WTC11 (cell line): Measurements from ENCODE around the gene THSD4. TPM values are rescaled to one million over a fixed set of nuclear protein-coding genes. Genes with fewer than 3 reads are reported as not detected.

Experiments used
- ATAC-seq: fragments of 200-7000 bp; cut with Tn5 transposase; 2 replicates; pipeline ENCODE4 v1.10.0; 2021; ENCODE audit warnings: mild to moderate bottlenecking, moderate library complexity
- CTCF ChIA-PET: fragments of 300-600 bp; sonication (Branson Sonifier 250); formaldehyde crosslinking; loops from one replicate; lab custom pipeline; 2021; ENCODE audit warnings: antibody characterized with exemption; lab: Charles Lee
- POLR2A ChIA-PET: fragments of 350-600 bp; sonication (Branson Sonifier 250); formaldehyde crosslinking; loops from one replicate; lab custom pipeline; 2021; ENCODE audit warnings: antibody characterized with exemption; lab: Charles Lee
- DNase-seq: peaks from one replicate; pipeline ENCODE4 v3.0.0; 2021; ENCODE audit warnings: low spot score
- H3K27ac Mint-ChIP-seq: 2 replicates; pipeline ENCODE4 v1.8.0; 2021; ENCODE audit warnings: mixed read lengths
- H3K27me3 Mint-ChIP-seq: 2 replicates; pipeline ENCODE4 v1.8.0; 2021; ENCODE audit warnings: low read depth, mild to moderate bottlenecking, moderate library complexity, mixed read lengths
- H3K36me3 Mint-ChIP-seq: 2 replicates; pipeline ENCODE4 v1.8.0; 2021; ENCODE audit warnings: mixed read lengths
- H3K4me1 Mint-ChIP-seq: 2 replicates; pipeline ENCODE4 v1.8.0; 2022; ENCODE audit warnings: mixed read lengths
- H3K4me3 Mint-ChIP-seq: 2 replicates; pipeline ENCODE4 v1.8.0; 2021; ENCODE audit warnings: mild to moderate bottlenecking, moderate library complexity, mixed read lengths
- H3K9me3 Mint-ChIP-seq: 2 replicates; pipeline ENCODE4 v1.8.0; 2021; ENCODE audit warnings: mixed read lengths
- ESRRA ChIP-seq: sonication (generic); formaldehyde crosslinking; IDR thresholded peaks from 2 replicates; pipeline ENCODE4 v1.8.1; 2022; ENCODE audit warnings: mild to moderate bottlenecking, missing genetic modification reagents, borderline replicate concordance
- FOXK1 ChIP-seq: sonication (generic); formaldehyde crosslinking; IDR thresholded peaks from 2 replicates; pipeline ENCODE4 v1.8.0; 2022; ENCODE audit warnings: mild to moderate bottlenecking, moderate library complexity, missing genetic modification reagents
- FOXP1 ChIP-seq: sonication (generic); formaldehyde crosslinking; IDR thresholded peaks from 2 replicates; pipeline ENCODE4 v1.8.0; 2022; ENCODE audit warnings: missing genetic modification reagents, mild to moderate bottlenecking, moderate library complexity, borderline replicate concordance
- GABPB1 ChIP-seq: sonication (generic); formaldehyde crosslinking; IDR thresholded peaks from 2 replicates; pipeline ENCODE4 v1.8.1; 2023; ENCODE audit warnings: mild to moderate bottlenecking, missing genetic modification reagents
- GRHL2 ChIP-seq: fragments of 250-450 bp; sonication (Bioruptor Pico); IDR thresholded peaks from 2 replicates; pipeline ENCODE4 v1.8.0; 2022; ENCODE audit warnings: mild to moderate bottlenecking, moderate library complexity; ENCODE audit not compliant: insufficient replicate concordance, severe bottlenecking
- NR2C2 ChIP-seq: sonication (generic); formaldehyde crosslinking; IDR thresholded peaks from 2 replicates; pipeline ENCODE4 v1.8.0; 2022; ENCODE audit warnings: mild to moderate bottlenecking, missing genetic modification reagents
- NR3C1 ChIP-seq: sonication (generic); formaldehyde crosslinking; conservative IDR thresholded peaks from 2 replicates; pipeline ENCODE4 v1.8.1; 2023; ENCODE audit warnings: low read depth, mild to moderate bottlenecking, missing genetic modification reagents
- SP1 ChIP-seq: sonication (generic); formaldehyde crosslinking; conservative IDR thresholded peaks from 2 replicates; pipeline ENCODE4 v1.8.1; 2022; ENCODE audit warnings: missing genetic modification reagents
- TCF7 ChIP-seq: sonication (generic); formaldehyde crosslinking; IDR thresholded peaks from 2 replicates; pipeline ENCODE4 v1.8.0; 2022; ENCODE audit warnings: mild to moderate bottlenecking, low read depth, missing genetic modification reagents, moderate library complexity
- TEAD1 ChIP-seq: sonication (generic); formaldehyde crosslinking; IDR thresholded peaks from 2 replicates; pipeline ENCODE4 v1.8.0; 2022; ENCODE audit warnings: mild to moderate bottlenecking, missing genetic modification reagents
- TEAD4 ChIP-seq: sonication (generic); formaldehyde crosslinking; IDR thresholded peaks from 2 replicates; pipeline ENCODE4 v1.8.0; 2022; ENCODE audit warnings: mild to moderate bottlenecking, missing genetic modification reagents
- TP53 ChIP-seq: sonication (generic); formaldehyde crosslinking; IDR thresholded peaks from 2 replicates; pipeline ENCODE4 v1.8.1; 2023; ENCODE audit warnings: mild to moderate bottlenecking, missing genetic modification reagents
- ZNF232 ChIP-seq: sonication (generic); formaldehyde crosslinking; IDR thresholded peaks from 2 replicates; pipeline ENCODE4 v1.8.0; 2022; ENCODE audit warnings: mild to moderate bottlenecking, missing genetic modification reagents
- ZNF263 ChIP-seq: sonication (generic); formaldehyde crosslinking; IDR thresholded peaks from 2 replicates; pipeline ENCODE4 v1.8.1; 2022; ENCODE audit warnings: low read depth, mild to moderate bottlenecking, moderate library complexity, missing genetic modification reagents
- ZNF416 ChIP-seq: fragments of 250-450 bp; sonication (Bioruptor Pico); IDR thresholded peaks from 2 replicates; pipeline ENCODE4 v1.9.0; 2021; ENCODE audit warnings: mild to moderate bottlenecking, inconsistent platforms
- ZNF423 ChIP-seq: fragments of 250-450 bp; sonication (Bioruptor Pico); IDR thresholded peaks from 2 replicates; pipeline ENCODE4 v2.1.2; 2022; ENCODE audit warnings: mild to moderate bottlenecking, moderate library complexity
- ZNF671 ChIP-seq: fragments of 250-450 bp; sonication (Bioruptor Pico); IDR thresholded peaks from 2 replicates; pipeline ENCODE4 v1.8.0; 2021; ENCODE audit warnings: mild to moderate bottlenecking
- total RNA-seq: library from RNA; stranded (reverse); gene quantifications from 3 replicates; pipeline ENCODE4 v1.2.3, GENCODE V29; 2021
- TF ChIP-seq, protein P1 (sequence below): sonication (generic); formaldehyde crosslinking; IDR thresholded peaks from 2 replicates; pipeline ENCODE4 v1.8.0; 2022; ENCODE audit warnings: mild to moderate bottlenecking, missing genetic modification reagents
- TF ChIP-seq, protein P2 (sequence below): sonication (generic); formaldehyde crosslinking; IDR thresholded peaks from 2 replicates; pipeline ENCODE4 v1.8.0; 2022; ENCODE audit warnings: mild to moderate bottlenecking, missing genetic modification reagents
- TF ChIP-seq, protein P3 (sequence below): sonication (generic); formaldehyde crosslinking; IDR thresholded peaks from 2 replicates; pipeline ENCODE4 v1.8.0; 2022; ENCODE audit warnings: mild to moderate bottlenecking, missing genetic modification reagents
- TF ChIP-seq, protein P4 (sequence below): sonication (generic); formaldehyde crosslinking; IDR thresholded peaks from 2 replicates; pipeline ENCODE4 v1.8.0; 2022; ENCODE audit warnings: missing genetic modification reagents
- TF ChIP-seq, protein P5 (sequence below): fragments of 250-450 bp; sonication (Bioruptor Pico); IDR thresholded peaks from 2 replicates; pipeline ENCODE4 v1.9.0; 2021; ENCODE audit warnings: moderate library complexity, mild to moderate bottlenecking, inconsistent platforms, borderline replicate concordance
- TF ChIP-seq, protein P6 (sequence below): fragments of 250-450 bp; sonication (Bioruptor Pico); IDR thresholded peaks from 2 replicates; pipeline ENCODE4 v1.9.0; 2021; ENCODE audit warnings: mild to moderate bottlenecking
- TF ChIP-seq, protein P7 (sequence below): sonication (generic); formaldehyde crosslinking; IDR thresholded peaks from 2 replicates; pipeline ENCODE4 v1.8.0; 2022; ENCODE audit warnings: mild to moderate bottlenecking, missing genetic modification reagents

Gene THSD4
- total RNA-seq, 1 experiment from 2014 or later = 7.8 TPM

DNA sequence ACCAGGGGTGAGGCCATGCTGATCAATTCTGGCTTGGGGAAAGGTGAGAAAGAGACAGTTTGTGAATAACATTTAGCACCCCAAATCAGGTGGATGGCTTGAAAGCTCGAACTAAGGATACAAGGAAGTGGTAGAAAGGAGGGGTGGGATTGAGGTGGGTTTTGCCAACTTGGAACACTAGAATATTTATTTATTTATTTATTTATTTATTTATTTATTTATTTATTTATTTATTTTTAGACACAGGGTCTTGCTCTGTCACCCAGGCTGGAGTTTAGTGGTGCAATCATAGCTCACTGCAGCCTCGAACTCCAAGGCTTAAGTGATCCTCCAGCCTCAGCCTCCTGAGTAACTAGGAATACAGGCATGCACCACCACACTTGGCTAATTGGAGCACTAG lies 31.0 kb upstream of the THSD4 start:
- POLR2A ChIA-PET = no interaction called here

DNA sequence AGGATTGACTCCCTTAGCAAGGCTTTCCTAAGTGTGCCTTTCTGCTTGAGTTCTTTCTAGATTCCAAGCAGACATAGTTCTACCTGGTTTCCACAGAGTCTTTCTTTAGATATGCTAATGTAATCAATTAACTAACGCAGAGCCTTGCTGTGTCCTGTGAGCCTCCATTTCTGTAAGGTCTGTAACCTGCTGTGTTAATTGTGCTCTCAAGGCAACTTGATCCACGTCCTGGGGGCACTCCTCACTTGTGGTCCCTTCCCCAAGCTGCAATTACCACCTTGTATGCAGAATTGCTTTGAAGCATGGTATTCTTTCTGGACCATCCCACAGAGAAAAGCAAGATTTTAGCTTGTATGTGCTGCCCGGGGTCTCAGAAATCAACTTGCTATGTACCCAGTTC lies 29.5 kb upstream of the THSD4 start:
- POLR2A ChIA-PET = no interaction called here
- peak; percentile 97 for ATAC-seq
- Mint-ChIP-seq H3K4me3 (peak overlapping the region; percentile 20; the same call in 1 of the 2 replicates), H3K27me3 (peaks cover 99% of the 10 kb centered on the region)
- TF ChIP-seq, protein P1, sequence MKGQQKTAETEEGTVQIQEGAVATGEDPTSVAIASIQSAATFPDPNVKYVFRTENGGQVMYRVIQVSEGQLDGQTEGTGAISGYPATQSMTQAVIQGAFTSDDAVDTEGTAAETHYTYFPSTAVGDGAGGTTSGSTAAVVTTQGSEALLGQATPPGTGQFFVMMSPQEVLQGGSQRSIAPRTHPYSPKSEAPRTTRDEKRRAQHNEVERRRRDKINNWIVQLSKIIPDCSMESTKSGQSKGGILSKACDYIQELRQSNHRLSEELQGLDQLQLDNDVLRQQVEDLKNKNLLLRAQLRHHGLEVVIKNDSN (CRISPR knock-in tag) = no peak
- TF ChIP-seq SP1 (CRISPR knock-in tag) = 0 out of 2 replicates have a peak, but pooled peaks have one; percentile 26
- peak; percentile 48; the same call in 1 of the 2 replicates for TF ChIP-seq ZNF423 (CRISPR knock-in tag)
- no peak for TF ChIP-seq NR2C2 (CRISPR knock-in tag)
- TF ChIP-seq NR3C1 (CRISPR knock-in tag) = no peak
- TF ChIP-seq, protein P2, sequence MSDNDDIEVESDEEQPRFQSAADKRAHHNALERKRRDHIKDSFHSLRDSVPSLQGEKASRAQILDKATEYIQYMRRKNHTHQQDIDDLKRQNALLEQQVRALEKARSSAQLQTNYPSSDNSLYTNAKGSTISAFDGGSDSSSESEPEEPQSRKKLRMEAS = 0 out of 2 replicates have a peak, but pooled peaks have one; percentile 20
- TF ChIP-seq, protein P3, sequence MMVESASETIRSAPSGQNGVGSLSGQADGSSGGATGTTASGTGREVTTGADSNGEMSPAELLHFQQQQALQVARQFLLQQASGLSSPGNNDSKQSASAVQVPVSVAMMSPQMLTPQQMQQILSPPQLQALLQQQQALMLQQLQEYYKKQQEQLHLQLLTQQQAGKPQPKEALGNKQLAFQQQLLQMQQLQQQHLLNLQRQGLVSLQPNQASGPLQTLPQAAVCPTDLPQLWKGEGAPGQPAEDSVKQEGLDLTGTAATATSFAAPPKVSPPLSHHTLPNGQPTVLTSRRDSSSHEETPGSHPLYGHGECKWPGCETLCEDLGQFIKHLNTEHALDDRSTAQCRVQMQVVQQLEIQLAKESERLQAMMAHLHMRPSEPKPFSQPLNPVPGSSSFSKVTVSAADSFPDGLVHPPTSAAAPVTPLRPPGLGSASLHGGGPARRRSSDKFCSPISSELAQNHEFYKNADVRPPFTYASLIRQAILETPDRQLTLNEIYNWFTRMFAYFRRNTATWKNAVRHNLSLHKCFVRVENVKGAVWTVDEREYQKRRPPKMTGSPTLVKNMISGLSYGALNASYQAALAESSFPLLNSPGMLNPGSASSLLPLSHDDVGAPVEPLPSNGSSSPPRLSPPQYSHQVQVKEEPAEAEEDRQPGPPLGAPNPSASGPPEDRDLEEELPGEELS (CRISPR knock-in tag) = peak; percentile 34; the same call in 1 of the 2 replicates
- TF ChIP-seq, protein P4, sequence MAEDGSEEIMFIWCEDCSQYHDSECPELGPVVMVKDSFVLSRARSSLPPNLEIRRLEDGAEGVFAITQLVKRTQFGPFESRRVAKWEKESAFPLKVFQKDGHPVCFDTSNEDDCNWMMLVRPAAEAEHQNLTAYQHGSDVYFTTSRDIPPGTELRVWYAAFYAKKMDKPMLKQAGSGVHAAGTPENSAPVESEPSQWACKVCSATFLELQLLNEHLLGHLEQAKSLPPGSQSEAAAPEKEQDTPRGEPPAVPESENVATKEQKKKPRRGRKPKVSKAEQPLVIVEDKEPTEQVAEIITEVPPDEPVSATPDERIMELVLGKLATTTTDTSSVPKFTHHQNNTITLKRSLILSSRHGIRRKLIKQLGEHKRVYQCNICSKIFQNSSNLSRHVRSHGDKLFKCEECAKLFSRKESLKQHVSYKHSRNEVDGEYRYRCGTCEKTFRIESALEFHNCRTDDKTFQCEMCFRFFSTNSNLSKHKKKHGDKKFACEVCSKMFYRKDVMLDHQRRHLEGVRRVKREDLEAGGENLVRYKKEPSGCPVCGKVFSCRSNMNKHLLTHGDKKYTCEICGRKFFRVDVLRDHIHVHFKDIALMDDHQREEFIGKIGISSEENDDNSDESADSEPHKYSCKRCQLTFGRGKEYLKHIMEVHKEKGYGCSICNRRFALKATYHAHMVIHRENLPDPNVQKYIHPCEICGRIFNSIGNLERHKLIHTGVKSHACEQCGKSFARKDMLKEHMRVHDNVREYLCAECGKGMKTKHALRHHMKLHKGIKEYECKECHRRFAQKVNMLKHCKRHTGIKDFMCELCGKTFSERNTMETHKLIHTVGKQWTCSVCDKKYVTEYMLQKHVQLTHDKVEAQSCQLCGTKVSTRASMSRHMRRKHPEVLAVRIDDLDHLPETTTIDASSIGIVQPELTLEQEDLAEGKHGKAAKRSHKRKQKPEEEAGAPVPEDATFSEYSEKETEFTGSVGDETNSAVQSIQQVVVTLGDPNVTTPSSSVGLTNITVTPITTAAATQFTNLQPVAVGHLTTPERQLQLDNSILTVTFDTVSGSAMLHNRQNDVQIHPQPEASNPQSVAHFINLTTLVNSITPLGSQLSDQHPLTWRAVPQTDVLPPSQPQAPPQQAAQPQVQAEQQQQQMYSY (CRISPR knock-in tag) = no peak
- TF ChIP-seq TEAD1 (CRISPR knock-in tag) = peak; percentile 86; the same call in 1 of the 2 replicates
- no peak for TF ChIP-seq ZNF671 (CRISPR knock-in tag)
- TF ChIP-seq GABPB1 (CRISPR knock-in tag) = no peak
- no peak for TF ChIP-seq ZNF263
- TF ChIP-seq, protein P5, sequence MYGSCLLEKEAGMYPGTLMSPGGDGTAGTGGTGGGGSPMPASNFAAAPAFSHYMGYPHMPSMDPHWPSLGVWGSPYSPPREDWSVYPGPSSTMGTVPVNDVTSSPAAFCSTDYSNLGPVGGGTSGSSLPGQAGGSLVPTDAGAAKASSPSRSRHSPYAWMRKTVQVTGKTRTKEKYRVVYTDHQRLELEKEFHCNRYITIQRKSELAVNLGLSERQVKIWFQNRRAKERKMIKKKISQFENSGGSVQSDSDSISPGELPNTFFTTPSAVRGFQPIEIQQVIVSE (CRISPR knock-in tag) = no peak
- TF ChIP-seq, protein P6, sequence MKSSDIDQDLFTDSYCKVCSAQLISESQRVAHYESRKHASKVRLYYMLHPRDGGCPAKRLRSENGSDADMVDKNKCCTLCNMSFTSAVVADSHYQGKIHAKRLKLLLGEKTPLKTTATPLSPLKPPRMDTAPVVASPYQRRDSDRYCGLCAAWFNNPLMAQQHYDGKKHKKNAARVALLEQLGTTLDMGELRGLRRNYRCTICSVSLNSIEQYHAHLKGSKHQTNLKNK (CRISPR knock-in tag) = 0 out of 2 replicates have a peak, but pooled peaks have one; percentile 32
- TF ChIP-seq TP53 = no peak
- TF ChIP-seq FOXP1 = no peak
- peak; percentile 50; the same call in 1 of the 2 replicates for TF ChIP-seq FOXK1 (CRISPR knock-in tag)
- TF ChIP-seq, all 79 proteins: peak for 7
- CTCF ChIA-PET = interaction anchor here (1.2 kb wide), 1 partner anchor 74 kb away, joined by 4 read pairs; no protein-coding TSS in a partner anchor
- peaks cover 14% of the 10 kb centered on the region for H3K9me3 Mint-ChIP-seq
- H3K4me1 Mint-ChIP-seq = peaks cover 22% of the 10 kb centered on the region
- DNase-seq = peak; percentile 44
- H3K36me3 Mint-ChIP-seq = peaks cover 5% of the 10 kb centered on the region
- H3K27ac Mint-ChIP-seq = no peak overlapping the region

More for the DNA sequence above, 31.0 kb upstream of the THSD4 start:
- peaks cover 99% of the 10 kb centered on the region for H3K27me3 Mint-ChIP-seq
- peaks cover 22% of the 10 kb centered on the region for H3K4me1 Mint-ChIP-seq
- CTCF ChIA-PET = interaction anchor here (1.2 kb wide), 1 partner anchor 73 kb away, joined by 4 read pairs; no protein-coding TSS in a partner anchor
- ATAC-seq (no peak), DNase-seq (no peak)
- H3K27ac Mint-ChIP-seq = no peak overlapping the region
- peaks cover 14% of the 10 kb centered on the region for H3K9me3 Mint-ChIP-seq
- H3K36me3 Mint-ChIP-seq = peaks cover 5% of the 10 kb centered on the region
- TF ChIP-seq TEAD1 (CRISPR knock-in tag) (no peak), ZNF232 (CRISPR knock-in tag) (no peak), GRHL2 (CRISPR knock-in tag) (no peak), TCF7 (no peak), ZNF416 (CRISPR knock-in tag) (no peak), TEAD4 (CRISPR knock-in tag) (no peak), ESRRA (CRISPR knock-in tag) (no peak), FOXP1 (no peak)
- TF ChIP-seq, protein P7, sequence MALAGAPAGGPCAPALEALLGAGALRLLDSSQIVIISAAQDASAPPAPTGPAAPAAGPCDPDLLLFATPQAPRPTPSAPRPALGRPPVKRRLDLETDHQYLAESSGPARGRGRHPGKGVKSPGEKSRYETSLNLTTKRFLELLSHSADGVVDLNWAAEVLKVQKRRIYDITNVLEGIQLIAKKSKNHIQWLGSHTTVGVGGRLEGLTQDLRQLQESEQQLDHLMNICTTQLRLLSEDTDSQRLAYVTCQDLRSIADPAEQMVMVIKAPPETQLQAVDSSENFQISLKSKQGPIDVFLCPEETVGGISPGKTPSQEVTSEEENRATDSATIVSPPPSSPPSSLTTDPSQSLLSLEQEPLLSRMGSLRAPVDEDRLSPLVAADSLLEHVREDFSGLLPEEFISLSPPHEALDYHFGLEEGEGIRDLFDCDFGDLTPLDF (CRISPR knock-in tag) = no peak
- H3K4me3 Mint-ChIP-seq = no peak overlapping the region
